Esophagus mucosa (tissue), 1 donor: ENCODE measurements around the gene IPPK. TPM values are rescaled to one million over a fixed set of nuclear protein-coding genes. Genes with fewer than 3 reads are reported as not detected.
"Not testable (repeated sequence)": the region's sequence is repeated elsewhere in the genome, so short reads cannot be mapped to it uniquely, and the experiment has no call there.

ENCODE experiments used
- ATAC-seq: fragments of 200-7000 bp; cut with Tn5 transposase; one replicate; pipeline ENCODE4 v1.9.1; 2020
- total RNA-seq: library from RNA; stranded (reverse); gene quantifications from one replicate; pipeline ENCODE4 v1.2.4, GENCODE V29; 2023
- donor health status: DM: yes; HTN: yes; CAD: no.

IPPK gene
- total RNA-seq, 1 donor from 2014 or later = 37.6 TPM

GRCh38 chr9:92613268-92614122 lies 56.4 kb downstream of the IPPK start:
- ATAC-seq = no peak

- no peak for ATAC-seq
Measured at GRCh38 chr9:92612816-92613215, 57.1 kb downstream of the IPPK start.

DNA sequence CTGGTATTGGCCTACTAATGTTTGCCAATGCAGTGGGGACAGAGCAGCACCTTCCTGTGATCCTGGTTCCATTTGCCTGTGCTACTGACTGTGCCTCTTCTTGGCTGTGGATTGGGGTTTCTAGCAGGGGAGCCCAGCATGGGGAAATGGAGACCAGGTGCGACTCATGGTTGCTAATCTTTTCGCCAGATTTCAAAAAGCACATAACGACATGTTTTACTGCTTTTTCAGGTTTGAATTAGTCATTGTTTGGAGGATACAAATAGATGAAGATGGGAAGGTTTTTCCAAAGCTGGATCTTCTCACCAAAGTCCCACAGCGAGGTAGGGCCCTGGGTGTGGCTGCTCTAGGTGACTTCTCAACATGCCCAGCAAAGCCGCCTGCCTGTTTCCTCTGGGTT lies 57.6 kb downstream of the IPPK start:
- peak; percentile 62 for ATAC-seq

DNA sequence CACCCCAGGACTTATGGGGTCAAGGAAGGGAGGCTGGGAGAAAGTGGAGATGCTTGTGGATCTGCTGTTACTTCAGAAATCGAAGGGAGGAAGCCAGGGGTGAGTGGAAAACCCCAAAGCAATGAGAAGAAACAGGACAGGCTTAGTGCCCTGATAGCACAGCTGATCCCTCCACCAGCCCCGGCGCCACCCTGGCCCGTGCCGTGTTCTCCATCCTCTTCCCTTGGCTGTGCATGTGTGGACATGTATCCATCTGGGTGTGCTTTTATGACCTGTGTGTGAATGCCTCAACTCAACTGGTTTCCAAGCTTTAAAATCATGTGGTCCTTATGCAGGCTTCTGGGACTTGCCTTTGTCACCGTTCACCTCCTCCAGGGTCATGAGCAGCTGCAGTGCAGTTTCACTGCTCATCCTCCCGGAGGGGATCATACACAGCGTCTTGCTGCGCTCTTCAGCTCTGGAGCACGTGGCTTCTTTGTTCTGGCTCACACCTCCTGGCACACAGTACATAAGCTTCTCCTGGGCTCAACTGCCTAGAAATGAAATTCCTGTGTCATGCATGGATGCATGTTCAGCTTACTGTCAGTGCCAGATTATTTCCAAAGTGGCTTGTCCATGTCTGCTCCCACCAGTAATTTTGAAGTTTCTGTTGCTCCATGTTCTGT lies 58.2 kb downstream of the IPPK start:
- ATAC-seq = peak; percentile 85

DNA sequence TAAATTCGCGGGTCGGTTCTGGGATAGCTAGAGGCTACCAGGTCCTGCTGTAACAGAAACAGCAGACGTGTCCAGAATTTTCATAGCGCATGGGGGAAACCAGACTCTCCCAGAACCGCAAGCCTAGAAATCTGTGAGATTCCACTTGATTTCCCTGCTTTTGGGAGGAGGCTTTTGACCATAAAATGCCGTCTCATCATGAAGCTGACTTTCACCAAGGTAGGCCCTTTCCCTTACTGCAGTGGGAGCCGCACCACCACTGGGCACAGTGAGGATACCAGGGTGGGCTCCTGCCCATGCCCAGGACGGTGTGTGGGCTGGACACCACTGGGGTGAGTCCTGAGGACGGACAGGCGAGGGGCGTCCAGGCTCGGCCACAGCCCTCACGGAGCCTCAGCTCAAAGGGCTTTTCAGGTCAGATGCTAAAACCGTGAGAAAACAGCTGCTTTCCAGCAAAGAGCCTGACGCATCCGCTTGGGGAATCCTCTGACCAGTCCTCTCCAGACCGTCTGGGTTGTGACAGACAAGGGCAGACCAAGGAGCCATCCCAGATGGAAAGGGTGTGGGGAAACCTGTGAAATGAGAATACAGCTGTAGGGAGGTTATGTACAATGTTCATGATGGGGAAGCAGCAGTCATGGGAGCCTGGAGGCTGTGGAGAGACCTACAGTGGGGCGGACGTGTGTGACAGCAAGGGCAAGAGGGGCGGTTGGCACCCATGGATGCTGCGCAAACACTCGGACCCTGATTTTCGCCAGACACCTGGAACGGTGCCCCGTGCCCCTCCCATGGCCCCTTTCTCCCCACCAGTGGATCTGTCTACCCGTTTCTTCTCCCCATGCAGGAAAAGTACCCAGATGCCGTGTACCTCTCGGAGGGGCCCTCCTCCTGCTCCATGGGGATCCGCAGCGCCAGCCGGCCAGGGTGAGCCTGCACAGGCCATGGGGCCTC lies 59.2 kb downstream of the IPPK start:
- no peak for ATAC-seq

DNA sequence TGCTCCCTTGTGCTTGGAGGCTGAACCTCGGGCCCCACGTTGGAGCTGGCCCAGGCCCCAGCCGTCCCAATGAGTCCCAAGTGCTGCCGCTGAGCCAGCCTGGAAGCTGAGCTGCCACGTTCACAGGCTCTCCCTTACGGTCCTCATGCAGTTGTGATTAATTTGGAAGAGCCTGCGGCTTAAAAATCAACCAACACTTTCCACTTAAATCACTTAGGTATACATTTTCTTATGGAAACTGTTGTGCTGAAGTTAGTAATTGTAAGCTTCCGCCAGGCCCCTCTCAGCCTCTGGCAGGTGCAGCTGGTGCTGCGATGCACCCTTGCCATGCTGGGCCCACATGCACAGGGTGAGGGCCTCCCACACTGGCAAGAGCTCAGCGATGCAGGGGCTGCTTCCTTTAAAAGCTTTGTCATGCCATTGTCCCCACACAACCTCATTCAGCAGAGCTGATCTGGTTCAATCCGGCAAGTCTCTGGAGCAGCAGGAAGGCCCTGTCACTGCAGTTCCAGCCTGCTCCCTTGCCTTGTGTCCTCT lies 61.0 kb downstream of the IPPK start:
- ATAC-seq = no peak

- ATAC-seq = no peak
Measured at GRCh38 chr9:92608241-92608908, 61.6 kb downstream of the IPPK start.

GRCh38 chr9:92607773-92608172 lies 62.2 kb downstream of the IPPK start:
- no peak for ATAC-seq

- no peak for ATAC-seq
Measured at GRCh38 chr9:92607088-92607487, 62.8 kb downstream of the IPPK start.

DNA sequence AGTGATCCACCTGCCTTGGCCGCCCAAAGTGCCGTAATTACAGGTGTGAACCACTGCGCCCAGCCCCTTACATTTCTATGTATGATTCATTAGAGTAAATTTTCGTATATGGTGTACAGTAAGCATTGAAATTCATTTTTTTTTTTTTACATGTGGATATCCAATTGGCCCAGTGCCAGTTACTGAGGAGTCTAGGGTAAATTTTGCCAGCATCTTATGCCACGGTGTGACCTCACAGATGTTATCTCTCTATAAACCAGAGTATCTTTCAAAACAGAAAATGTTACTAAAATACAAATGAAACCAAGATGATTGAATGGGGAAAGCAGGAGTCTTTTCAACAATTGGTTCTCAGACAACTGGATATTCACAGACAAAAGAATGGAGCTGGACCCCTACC lies 64.7 kb downstream of the IPPK start:
- ATAC-seq = no peak

DNA sequence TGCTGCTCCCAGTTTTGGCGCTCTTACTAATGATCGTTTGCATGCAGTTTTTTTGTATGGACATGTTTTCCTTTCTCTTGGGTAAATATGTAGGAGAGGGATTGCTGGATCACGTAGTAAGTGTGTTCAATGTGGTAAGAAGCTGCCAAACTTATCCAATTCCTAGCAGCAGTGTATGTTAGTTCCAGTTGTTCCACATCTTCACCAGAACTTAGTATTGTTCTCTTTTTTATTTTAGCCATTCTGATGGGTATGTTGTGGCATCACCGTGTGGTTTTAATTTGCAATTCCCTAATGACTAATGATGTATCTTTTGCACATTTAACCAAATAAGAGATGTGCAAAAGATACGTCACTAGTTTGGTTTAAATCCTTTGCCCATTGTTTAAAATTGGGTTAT lies 65.9 kb downstream of the IPPK start:
- ATAC-seq = no peak

- peak; percentile 14 for ATAC-seq
Measured at GRCh38 chr9:92603100-92603499, 66.8 kb downstream of the IPPK start.

DNA sequence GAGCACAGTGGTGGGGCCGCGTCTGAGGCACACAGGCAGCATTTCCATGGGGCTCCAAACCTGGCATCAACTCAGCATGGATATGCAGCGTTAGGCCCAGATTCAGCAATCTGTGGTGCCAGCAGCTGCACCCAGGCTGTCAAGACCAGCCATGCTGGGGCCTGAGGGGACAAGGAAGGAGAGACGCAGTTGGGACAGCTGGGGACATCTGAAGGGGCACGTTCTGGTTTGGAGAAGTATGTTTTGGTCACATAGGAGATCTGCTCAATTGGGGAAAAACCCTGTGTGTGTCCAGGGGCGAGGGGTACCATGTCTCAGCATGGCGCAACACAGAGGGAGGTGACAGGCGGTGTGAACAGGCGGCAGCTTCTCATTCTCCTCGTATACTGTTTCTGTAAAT lies 67.5 kb downstream of the IPPK start:
- no peak for ATAC-seq

DNA sequence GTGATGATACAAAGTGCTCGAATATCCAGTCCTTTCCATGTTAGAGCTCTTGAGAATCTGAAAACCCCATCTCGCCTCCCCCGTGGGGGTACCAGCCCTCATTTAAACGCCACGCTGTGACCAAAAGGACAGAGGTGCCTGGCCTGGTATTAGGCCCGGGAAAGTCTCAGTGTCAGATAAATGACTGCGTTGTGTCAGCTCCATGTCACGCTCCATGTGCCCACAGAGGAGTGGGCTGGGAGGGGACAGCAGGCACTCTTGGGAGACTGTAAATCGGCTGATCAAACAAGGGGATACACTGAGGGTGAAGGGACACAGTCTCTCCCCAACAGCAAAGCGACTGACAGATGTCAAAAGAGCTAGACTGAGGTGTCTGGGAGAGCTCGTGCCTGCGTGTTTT lies 68.5 kb downstream of the IPPK start:
- no peak for ATAC-seq

- peak; percentile 38 for ATAC-seq
Measured at GRCh38 chr9:92600462-92601261, 69.3 kb downstream of the IPPK start.

DNA sequence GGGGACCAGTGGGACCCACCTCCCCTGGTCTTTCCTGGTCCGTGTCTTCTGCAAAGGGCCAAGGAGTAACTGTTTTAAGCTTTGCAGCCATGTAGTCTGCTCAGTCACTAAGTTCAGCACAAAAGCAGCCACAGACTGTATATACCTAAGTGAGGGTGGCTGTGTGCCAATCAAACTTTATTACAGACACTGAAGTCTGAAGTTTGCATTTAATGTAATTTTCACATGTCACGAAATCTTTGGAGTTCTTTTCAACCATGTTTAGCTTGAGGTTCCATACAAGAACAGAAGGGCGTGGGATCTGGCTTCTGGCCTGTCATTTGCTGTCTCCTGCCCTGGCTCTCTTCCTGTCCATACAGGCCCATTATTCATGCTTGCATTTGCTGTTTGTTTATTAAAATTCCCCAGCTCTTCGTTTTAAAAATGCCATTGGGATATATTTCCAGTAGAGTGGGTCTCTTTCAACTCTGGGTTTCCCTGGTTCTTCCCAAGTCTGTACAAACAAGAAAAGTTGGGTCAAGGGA lies 69.9 kb downstream of the IPPK start:
- ATAC-seq = peak; percentile 57

DNA sequence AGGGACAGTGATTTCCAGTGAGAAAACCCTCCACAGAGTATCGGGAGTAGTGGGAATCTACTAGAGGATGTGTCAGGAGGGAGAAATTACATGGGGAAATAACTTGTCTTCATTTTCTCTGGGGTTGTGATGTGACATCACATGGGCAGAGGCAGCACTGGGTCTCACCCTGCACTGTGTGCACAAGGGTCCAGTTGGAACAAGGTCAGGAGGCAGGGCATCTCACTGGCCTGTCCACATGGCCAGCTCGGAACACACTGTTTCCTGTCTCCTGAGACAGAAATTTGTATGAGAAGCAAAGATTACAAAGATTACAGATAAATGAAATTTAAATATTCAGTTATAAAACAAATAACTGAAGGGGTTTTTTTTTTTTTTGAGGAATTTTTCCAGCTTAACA lies 71.5 kb downstream of the IPPK start:
- no peak for ATAC-seq

DNA sequence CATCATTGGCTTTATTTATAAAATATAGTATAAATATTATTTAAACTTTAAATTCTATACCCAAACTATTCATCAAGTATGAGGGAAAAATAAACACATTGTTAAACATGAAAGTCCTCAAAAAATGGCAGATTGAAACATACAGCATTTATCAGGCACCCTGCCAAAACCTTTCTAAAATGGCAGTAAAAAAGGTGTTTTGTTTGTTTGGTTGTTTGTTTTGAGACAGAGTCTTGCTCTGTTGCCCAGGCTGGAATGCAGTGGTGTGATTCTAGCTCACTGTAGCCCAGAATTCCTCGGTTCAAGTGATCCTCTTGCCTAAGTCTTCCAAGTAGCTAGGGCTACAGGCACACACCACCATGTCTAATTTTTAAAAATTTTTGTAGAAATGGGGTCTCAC lies 74.0 kb downstream of the IPPK start:
- ATAC-seq = no peak

DNA sequence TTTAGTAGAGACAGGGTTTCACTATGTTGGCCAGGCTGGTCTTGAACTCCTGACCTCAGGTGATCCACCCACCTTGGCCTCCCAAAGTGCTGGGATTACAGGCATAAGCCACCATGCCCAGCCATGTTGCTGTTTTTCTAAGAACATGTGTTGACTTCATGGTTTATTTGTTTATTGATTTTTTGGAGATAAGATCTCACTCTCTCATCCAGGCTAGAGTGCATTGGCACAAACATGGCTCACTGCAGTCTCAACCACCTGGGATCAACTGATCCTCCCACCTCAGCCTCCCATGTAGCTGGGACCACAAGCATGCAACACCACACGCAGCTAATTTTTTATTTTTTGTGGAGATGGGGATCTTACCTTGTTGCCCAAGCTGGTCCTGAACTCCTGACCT lies 74.9 kb downstream of the IPPK start:
- ATAC-seq = not testable (repeated sequence)

DNA sequence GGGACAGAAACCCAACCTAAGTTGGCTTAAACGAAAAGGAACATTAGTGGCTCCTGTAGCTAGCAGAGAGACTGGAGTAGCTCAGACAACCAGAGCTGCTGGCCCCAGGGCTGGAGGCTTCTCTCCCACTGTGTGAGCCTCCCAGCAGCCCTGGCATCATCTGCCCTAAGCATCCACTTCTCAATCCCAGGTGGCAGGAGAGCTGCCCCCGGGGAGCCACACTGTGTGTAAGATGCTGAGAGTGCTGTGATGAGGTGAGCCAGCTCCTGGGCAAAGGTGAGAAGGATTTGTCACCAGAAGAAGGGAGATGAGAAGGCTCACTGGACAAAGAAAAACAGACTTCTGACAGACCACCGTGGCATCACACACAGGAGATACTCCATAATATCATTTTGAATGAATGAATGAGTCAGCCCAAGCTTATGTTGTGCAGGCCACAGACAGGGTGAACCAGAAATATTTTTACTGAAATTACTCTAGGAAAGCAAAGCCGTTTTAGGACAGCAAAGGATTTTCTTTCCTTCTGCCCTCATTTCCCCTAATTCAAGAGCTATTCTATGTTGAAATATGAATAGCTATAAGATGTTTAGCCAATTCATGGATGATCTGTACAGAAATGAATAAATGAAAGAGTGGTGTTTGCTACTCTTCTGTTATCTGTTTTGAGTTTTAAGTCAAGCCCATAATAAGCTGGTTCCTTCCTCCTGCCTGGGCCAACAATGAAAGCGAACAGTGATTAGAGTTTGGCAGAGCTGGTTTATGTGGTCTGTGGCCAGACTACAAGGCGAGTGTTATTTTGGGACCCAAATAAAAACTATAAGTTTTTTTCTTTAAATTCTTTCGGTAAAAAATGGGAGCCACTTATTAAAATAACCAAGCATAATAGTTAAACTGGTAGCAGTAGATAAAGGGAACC lies 76.7 kb downstream of the IPPK start:
- ATAC-seq = peak; percentile 23
